ENCODE results near the gene ADAM15.

The ADAM15 gene, protein sequence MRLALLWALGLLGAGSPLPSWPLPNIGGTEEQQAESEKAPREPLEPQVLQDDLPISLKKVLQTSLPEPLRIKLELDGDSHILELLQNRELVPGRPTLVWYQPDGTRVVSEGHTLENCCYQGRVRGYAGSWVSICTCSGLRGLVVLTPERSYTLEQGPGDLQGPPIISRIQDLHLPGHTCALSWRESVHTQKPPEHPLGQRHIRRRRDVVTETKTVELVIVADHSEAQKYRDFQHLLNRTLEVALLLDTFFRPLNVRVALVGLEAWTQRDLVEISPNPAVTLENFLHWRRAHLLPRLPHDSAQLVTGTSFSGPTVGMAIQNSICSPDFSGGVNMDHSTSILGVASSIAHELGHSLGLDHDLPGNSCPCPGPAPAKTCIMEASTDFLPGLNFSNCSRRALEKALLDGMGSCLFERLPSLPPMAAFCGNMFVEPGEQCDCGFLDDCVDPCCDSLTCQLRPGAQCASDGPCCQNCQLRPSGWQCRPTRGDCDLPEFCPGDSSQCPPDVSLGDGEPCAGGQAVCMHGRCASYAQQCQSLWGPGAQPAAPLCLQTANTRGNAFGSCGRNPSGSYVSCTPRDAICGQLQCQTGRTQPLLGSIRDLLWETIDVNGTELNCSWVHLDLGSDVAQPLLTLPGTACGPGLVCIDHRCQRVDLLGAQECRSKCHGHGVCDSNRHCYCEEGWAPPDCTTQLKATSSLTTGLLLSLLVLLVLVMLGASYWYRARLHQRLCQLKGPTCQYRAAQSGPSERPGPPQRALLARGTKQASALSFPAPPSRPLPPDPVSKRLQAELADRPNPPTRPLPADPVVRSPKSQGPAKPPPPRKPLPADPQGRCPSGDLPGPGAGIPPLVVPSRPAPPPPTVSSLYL

GRCh38 chr1:155050560-155051341 is at the start of gene ADAM15:
TSS of gene ADAM15 (plus strand) at chr1:155051316. CDS start at chr1:155051387, 71 bp downstream.
- TF ChIP-seq, protein P1, sequence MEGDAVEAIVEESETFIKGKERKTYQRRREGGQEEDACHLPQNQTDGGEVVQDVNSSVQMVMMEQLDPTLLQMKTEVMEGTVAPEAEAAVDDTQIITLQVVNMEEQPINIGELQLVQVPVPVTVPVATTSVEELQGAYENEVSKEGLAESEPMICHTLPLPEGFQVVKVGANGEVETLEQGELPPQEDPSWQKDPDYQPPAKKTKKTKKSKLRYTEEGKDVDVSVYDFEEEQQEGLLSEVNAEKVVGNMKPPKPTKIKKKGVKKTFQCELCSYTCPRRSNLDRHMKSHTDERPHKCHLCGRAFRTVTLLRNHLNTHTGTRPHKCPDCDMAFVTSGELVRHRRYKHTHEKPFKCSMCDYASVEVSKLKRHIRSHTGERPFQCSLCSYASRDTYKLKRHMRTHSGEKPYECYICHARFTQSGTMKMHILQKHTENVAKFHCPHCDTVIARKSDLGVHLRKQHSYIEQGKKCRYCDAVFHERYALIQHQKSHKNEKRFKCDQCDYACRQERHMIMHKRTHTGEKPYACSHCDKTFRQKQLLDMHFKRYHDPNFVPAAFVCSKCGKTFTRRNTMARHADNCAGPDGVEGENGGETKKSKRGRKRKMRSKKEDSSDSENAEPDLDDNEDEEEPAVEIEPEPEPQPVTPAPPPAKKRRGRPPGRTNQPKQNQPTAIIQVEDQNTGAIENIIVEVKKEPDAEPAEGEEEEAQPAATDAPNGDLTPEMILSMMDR (IDR thresholded peaks at IDR 0.05) = peak; percentile 99
- TF ChIP-seq ZFX (IDR thresholded peaks at IDR 0.05; ENCODE audit: borderline replicate concordance) = no peak
- peak within 1 kb of the TSS; percentile 100 for H3K27ac ChIP-seq

- H3K27ac ChIP-seq = peak overlapping the region; percentile 98
- TF ChIP-seq, protein P1 (IDR thresholded peaks at IDR 0.05) = no peak
- TF ChIP-seq ZFX (IDR thresholded peaks at IDR 0.05; ENCODE audit: borderline replicate concordance) = no peak
Observed at GRCh38 chr1:155001425-155001674, 49.8 kb upstream of the ADAM15 start.

- peak overlapping the region; percentile 98 for H3K27ac ChIP-seq
- TF ChIP-seq, protein P1 (IDR thresholded peaks at IDR 0.05) = peak; percentile 80
- no peak for TF ChIP-seq ZFX (IDR thresholded peaks at IDR 0.05; ENCODE audit: borderline replicate concordance)
Observed at GRCh38 chr1:155001675-155002463, 49.2 kb upstream of the ADAM15 start.

- TF ChIP-seq, protein P1 (IDR thresholded peaks at IDR 0.05) = no peak
- TF ChIP-seq ZFX (IDR thresholded peaks at IDR 0.05; ENCODE audit: borderline replicate concordance) = no peak
- peak within 1 kb of the TSS; percentile 98 for H3K27ac ChIP-seq
Observed at GRCh38 chr1:155002464-155003226, 48.5 kb upstream of the ADAM15 start, which contains the start of gene ZBTB7B. TSS of gene ZBTB7B (plus strand) at chr1:155002802. CDS start at chr1:155014661, 11,859 bp downstream.

DNA sequence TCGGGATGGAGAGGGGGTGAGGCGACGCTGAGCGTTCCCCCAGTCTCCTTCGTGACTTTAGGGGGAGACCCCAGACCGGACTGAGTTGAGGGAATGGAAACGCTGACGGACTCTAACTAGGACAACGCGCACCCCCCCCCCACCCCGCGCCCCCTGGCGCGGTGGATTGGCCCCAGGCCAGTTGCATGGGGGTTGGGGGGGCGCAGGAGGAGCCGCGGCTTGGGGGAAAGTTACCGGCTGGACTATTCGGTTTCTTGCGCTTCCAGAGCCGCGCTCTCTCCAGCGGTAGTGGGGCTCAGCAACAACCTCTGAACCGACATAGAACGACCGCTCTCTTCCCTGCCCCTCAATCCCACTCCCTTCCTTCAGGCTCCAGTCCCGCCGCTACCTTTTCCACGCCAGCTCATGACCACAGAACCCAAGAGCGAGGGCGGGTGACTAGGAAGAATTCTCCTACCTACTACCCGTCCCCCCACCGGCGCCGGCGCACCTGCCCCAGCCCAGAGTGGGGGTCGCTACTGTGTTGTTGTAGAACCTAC is 47.8 kb upstream of the ADAM15 start:
- TF ChIP-seq ZFX (IDR thresholded peaks at IDR 0.05; ENCODE audit: borderline replicate concordance) = no peak
- TF ChIP-seq, protein P1 (IDR thresholded peaks at IDR 0.05) = no peak
- H3K27ac ChIP-seq = peak overlapping the region; percentile 98

Data from 22Rv1 (cell line).